BJ (cell line): ENCODE results near the gene RIPK1. TPM values are rescaled to one million over a fixed set of nuclear protein-coding genes. Genes with fewer than 3 reads are reported as not detected.
"Not testable (repeated sequence)": the region's sequence is repeated elsewhere in the genome, so short reads cannot be mapped to it uniquely, and the experiment has no call there.

Source experiments
- CTCF ChIA-PET: fragments of 350-600 bp; formaldehyde crosslinking; extraction: SDS; loops from one replicate; lab custom pipeline; 2021; ENCODE audit warnings: antibody characterized with exemption, inconsistent platforms; lab: Yijun Ruan, JAX
- POLR2A ChIA-PET: fragments of 300-600 bp; sonication (Branson Sonifier 250); formaldehyde crosslinking; extraction: SDS; loops from one replicate; lab custom pipeline; 2021; ENCODE audit warnings: antibody characterized with exemption; lab: Charles Lee
- DNase-seq: peaks from one replicate; pipeline ENCODE4 v3.0.0-alpha.2; 2011; ENCODE audit warnings: low read depth
- H3K27me3 ChIP-seq: 2 replicates; pipeline ENCODE4 v1.6.0; 2011; ENCODE audit warnings: low read length; ENCODE audit not compliant: control insufficient read depth, insufficient read depth
- H3K36me3 ChIP-seq: 2 replicates; pipeline ENCODE4 v1.5.1; 2011; ENCODE audit warnings: low read length; ENCODE audit not compliant: control insufficient read depth, insufficient read depth
- H3K4me3 ChIP-seq: 2 replicates; pipeline ENCODE4 v1.5.1; 2011; ENCODE audit warnings: low read depth, mild to moderate bottlenecking, control low read depth, low read length
- CTCF ChIP-seq: IDR thresholded peaks from 2 replicates; pipeline ENCODE4 v1.5.1; 2011; ENCODE audit warnings: low read depth, mild to moderate bottlenecking, control low read depth, inconsistent platforms, low read length, moderate library complexity; ENCODE audit not compliant: insufficient read depth
- polyA plus RNA-seq: library from polyadenylated mRNA; depleted of rRNA; stranded (reverse); fragments of >200 nt; gene quantifications from 2 replicates; pipeline ENCODE4 v1.2.3, GENCODE V29; 2011

Gene RIPK1
- polyA plus RNA-seq, 1 experiment, result 19.5 TPM

DNA sequence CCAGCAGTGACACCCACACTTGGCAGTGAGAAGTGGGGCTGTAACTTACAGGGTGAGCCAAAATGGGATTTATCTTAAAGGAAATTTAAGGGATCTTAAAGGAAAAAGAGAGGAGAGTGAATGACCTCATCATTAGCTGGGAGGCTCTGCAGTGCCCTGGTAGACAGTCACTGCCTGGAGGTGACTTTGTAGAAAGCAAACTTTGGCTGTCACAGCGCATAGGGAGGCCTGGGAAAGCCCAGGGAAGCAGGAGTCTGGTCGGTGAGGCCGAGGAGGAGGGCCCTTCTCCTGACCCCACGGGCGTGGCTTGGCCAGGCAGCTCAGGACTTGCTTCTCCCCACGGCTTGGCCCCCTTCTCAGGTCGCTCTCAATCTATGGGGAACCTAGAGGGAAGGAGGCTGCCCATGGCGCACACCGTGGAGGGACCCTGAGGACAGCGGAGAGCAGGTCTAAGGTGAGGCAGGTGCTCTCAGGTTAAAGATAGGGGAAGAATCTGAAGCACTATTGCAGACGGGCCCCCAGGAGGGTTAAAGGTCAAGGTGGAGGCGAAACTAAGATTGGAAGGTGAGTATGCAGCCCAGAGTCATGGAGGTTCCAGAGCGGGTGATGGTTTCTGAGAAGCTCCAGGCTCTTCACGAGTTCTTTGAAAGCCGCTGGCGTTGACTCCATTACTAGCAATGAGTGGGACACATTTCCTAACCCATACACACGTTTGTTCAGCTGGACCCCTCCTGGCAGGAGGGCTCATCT lies 15.6 kb upstream of the RIPK1 start:
- TF ChIP-seq CTCF, result no peak
- Histone ChIP-seq H3K36me3 (no peaks in the 10 kb centered on the region), H3K4me3 (no peak overlapping the region), H3K27me3 (peaks cover 2% of the 10 kb centered on the region; the same call in 1 of the 2 replicates)
- ChIA-PET POLR2A (no interaction called here), CTCF (interaction anchor here (0.8 to 1.2 kb wide), 3 partner anchors 9 to 211 kb away, joined by 3 to 4 read pairs (median 3); no protein-coding TSS in a partner anchor)
- DNase-seq, result no peak

GRCh38 chr6:3053231-3053508 lies 15.1 kb upstream of the RIPK1 start:
- CTCF ChIA-PET, result interaction anchor here (0.6 to 1.6 kb wide), 8 partner anchors 8 to 212 kb away, joined by 3 to 8 read pairs (median 4); partner anchors contain the start of gene NQO2
- POLR2A ChIA-PET, result no interaction called here
- no peak for DNase-seq
- Histone ChIP-seq H3K27me3 (peaks cover 2% of the 10 kb centered on the region; the same call in 1 of the 2 replicates), H3K36me3 (no peaks in the 10 kb centered on the region), H3K4me3 (no peak overlapping the region; the same call in 1 of the 2 replicates)
- TF ChIP-seq CTCF, result no peak

- H3K27me3 ChIP-seq, DNase-seq, H3K4me3 ChIP-seq, H3K36me3 ChIP-seq: not testable (repeated sequence)
- ChIA-PET CTCF (interaction anchor here (0.6 to 1.6 kb wide), 6 partner anchors 26 to 998 kb away, joined by 3 to 8 read pairs (median 4); partner anchors contain the start of gene NQO2), POLR2A (interaction anchor here (0.7 kb wide), 1 partner anchor 66 kb away, joined by 6 read pairs; no protein-coding TSS in a partner anchor)
These were observed 13.8 kb upstream of the RIPK1 start for GRCh38 chr6:3054229-3055157.

DNA sequence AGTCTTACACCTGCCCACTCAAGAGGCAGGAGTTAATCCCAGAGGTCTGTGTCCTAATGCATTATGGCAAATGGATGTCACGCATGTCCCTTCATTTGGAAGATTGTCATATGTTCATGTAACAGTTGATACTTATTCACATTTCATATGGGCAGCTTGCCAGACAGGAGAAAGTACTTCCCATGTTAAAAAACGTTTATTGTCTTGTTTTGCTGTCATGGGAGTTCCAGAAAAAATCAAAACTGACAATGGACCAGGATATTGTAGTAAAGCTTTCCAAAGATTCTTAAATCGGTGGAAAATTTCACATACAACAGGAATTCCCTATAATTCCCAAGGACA lies 13.2 kb upstream of the RIPK1 start:
- POLR2A ChIA-PET, H3K27me3 ChIP-seq, DNase-seq, H3K4me3 ChIP-seq, H3K36me3 ChIP-seq: not testable (repeated sequence)
- CTCF ChIA-PET, result interaction anchor here (1.0 kb wide), 1 partner anchor 31 kb away, joined by 3 read pairs; no protein-coding TSS in a partner anchor

- no peak for TF ChIP-seq CTCF
- CTCF ChIA-PET, result interaction anchor here (0.7 to 2.6 kb wide), 5 partner anchors 55 to 105 kb away, joined by 3 to 14 read pairs (median 5); partner anchors contain the start of gene NQO2
- POLR2A ChIA-PET, result interaction anchor here (0.6 kb wide), 1 partner anchor 61 kb away, joined by 3 read pairs; no protein-coding TSS in a partner anchor
- Histone ChIP-seq H3K4me3 (no peak overlapping the region), H3K27me3 (no peaks in the 10 kb centered on the region), H3K36me3 (no peaks in the 10 kb centered on the region)
- DNase-seq, result no peak
These were observed 11.1 kb upstream of the RIPK1 start for GRCh38 chr6:3057063-3057770.
